Neuronal stem cell (in vitro differentiated cells): ENCODE results near the gene HYLS1.

Experiments used
- DNase-seq: peaks from one replicate; pipeline ENCODE4 v3.0.0-alpha.2; 2013; ENCODE audit warnings: low spot score
- H2AFZ ChIP-seq: one replicate; pipeline ENCODE4 v1.6.1; 2013; ENCODE audit warnings: mild to moderate bottlenecking, low read length, inconsistent platforms
- H2AK5ac ChIP-seq: 2 replicates; pipeline ENCODE4 v1.6.1; 2013; ENCODE audit warnings: low read depth, mild to moderate bottlenecking, inconsistent platforms, low read length, moderate library complexity, mixed read lengths
- H2BK120ac ChIP-seq: 2 replicates; pipeline ENCODE4 v1.6.1; 2013; ENCODE audit warnings: low read depth, mild to moderate bottlenecking, inconsistent platforms, low read length, moderate library complexity, mixed read lengths
- H2BK12ac ChIP-seq: one replicate; pipeline ENCODE4 v1.6.1; 2013; ENCODE audit warnings: low read length, inconsistent platforms
- H2BK15ac ChIP-seq: 2 replicates; pipeline ENCODE4 v1.6.1; 2013; ENCODE audit warnings: mild to moderate bottlenecking, low read length, inconsistent platforms, mixed read lengths
- H2BK5ac ChIP-seq: one replicate; pipeline ENCODE4 v1.6.1; 2013; ENCODE audit warnings: inconsistent platforms, mild to moderate bottlenecking, low read length, moderate library complexity
- H3K14ac ChIP-seq: one replicate; pipeline ENCODE4 v1.6.1; 2013; ENCODE audit warnings: low read length, inconsistent platforms
- H3K18ac ChIP-seq: 2 replicates; pipeline ENCODE4 v1.6.1; 2013; ENCODE audit warnings: low read length, inconsistent platforms
- H3K23ac ChIP-seq: 2 replicates; pipeline ENCODE4 v1.6.1; 2013; ENCODE audit warnings: low read depth, mild to moderate bottlenecking, mixed read lengths, low read length, inconsistent platforms; ENCODE audit not compliant: poor library complexity
- H3K27ac ChIP-seq: replicated peaks from 3 replicates; pipeline ENCODE4 v1.5.1; 2013; ENCODE audit warnings: low read length, inconsistent platforms
- H3K27me3 ChIP-seq, 3 experiments: 2 replicates each; pipeline ENCODE4 v1.6.1; 2013; ENCODE audit warnings: low read length in 3 of 3, mild to moderate bottlenecking in 2 of 3, inconsistent platforms in 1 of 3, low read depth in 1 of 3, mixed read lengths in 1 of 3, moderate library complexity in 1 of 3; ENCODE audit not compliant: control insufficient read depth in 3 of 3, insufficient read depth in 3 of 3
- H3K36me3 ChIP-seq, 2 donors: replicated peaks in 1 of 2; 2 replicates each; pipeline ENCODE4 v1.6.1; 2013; ENCODE audit warnings: low read length in 2 of 2; ENCODE audit not compliant: control insufficient read depth in 2 of 2, insufficient read depth in 2 of 2
- H3K4ac ChIP-seq: 2 replicates; pipeline ENCODE4 v1.6.1; 2013; ENCODE audit warnings: inconsistent platforms, mild to moderate bottlenecking, low read length, moderate library complexity
- H3K4me1 ChIP-seq, 2 donors: 1 replicate in 1 of 2; 2 replicates in 1 of 2; pipeline ENCODE4 v1.6.1; 2013; ENCODE audit warnings: low read length in 2 of 2, low read depth in 1 of 2; ENCODE audit not compliant: control insufficient read depth in 2 of 2, insufficient read depth in 1 of 2
- H3K4me2 ChIP-seq: one replicate; pipeline ENCODE4 v1.6.1; 2013; ENCODE audit warnings: mild to moderate bottlenecking, low read length, inconsistent platforms; ENCODE audit not compliant: insufficient read depth, poor library complexity, severe bottlenecking
- H3K4me3 ChIP-seq, 2 donors: 2 replicates each; pipeline ENCODE4 v1.5.1; 2013; ENCODE audit warnings: low read length in 2 of 2, mild to moderate bottlenecking in 2 of 2, inconsistent platforms in 1 of 2, moderate library complexity in 1 of 2
- H3K79me1 ChIP-seq: one replicate; pipeline ENCODE4 v1.6.1; 2013; ENCODE audit warnings: low read depth, mild to moderate bottlenecking, inconsistent platforms, low read length, moderate library complexity
- H3K9ac ChIP-seq: one replicate; pipeline ENCODE4 v1.6.1; 2013; ENCODE audit warnings: mild to moderate bottlenecking, low read depth, low read length, inconsistent platforms; ENCODE audit not compliant: poor library complexity
- H3K9me3 ChIP-seq, 2 donors: replicated peaks in 1 of 2; 2 replicates each; pipeline versions ENCODE3 to v1.6.1; 2013; ENCODE audit warnings: low read length in 2 of 2, mild to moderate bottlenecking in 2 of 2, inconsistent platforms in 1 of 2, low read depth in 1 of 2, mixed read lengths in 1 of 2, moderate library complexity in 1 of 2; ENCODE audit not compliant: control insufficient read depth in 2 of 2, insufficient read depth in 1 of 2
- H4K8ac ChIP-seq: one replicate; pipeline ENCODE4 v1.6.1; 2013; ENCODE audit warnings: low read depth, mild to moderate bottlenecking, inconsistent platforms, low read length, moderate library complexity
- H4K91ac ChIP-seq: one replicate; pipeline ENCODE4 v1.6.1; 2013; ENCODE audit warnings: low read length, low read depth, mild to moderate bottlenecking, inconsistent platforms; ENCODE audit not compliant: poor library complexity
- WGBS, 2 donors: extraction: QIAGEN DNeasy Blood & Tissue Kit; methylation state at CpG; one replicate each; pipeline ENCODE4 v1.1.7; 2013; ENCODE audit warnings: missing lambda C conversion rate in 2 of 2, mixed read lengths in 1 of 2; ENCODE audit not compliant: insufficient read length in 2 of 2, insufficient replicate concordance in 1 of 2; ENCODE audit errors: extremely low coverage in 2 of 2; 5-methylcytosine and 5-hydroxymethylcytosine counted together

The HYLS1 gene

GRCh38 chr11:125941267-125941618 is 53.8 kb downstream of the HYLS1 start:
- Histone ChIP-seq H2BK120ac (no peak overlapping the region), H2BK5ac (no peak overlapping the region), H3K14ac (no peak overlapping the region), H3K79me1 (no peaks in the 10 kb centered on the region), H3K36me3 (no peaks in the 10 kb centered on the region), H3K4me1 (peaks cover 3 to 13% of the 10 kb centered on the region in 2 donors), H3K9ac (no peak overlapping the region), H3K18ac (peak overlapping the region; percentile 40), H3K27ac (no peak overlapping the region), H3K23ac (no peak overlapping the region), H2AK5ac (no peak overlapping the region), H3K4ac (no peak overlapping the region), H3K27me3 (peaks cover 0 to 4% (median 0%) of the 10 kb centered on the region in 3 experiments), H2AFZ (peak overlapping the region; percentile 53), H4K8ac (no peak overlapping the region), H2BK15ac (peak overlapping the region; percentile 6), H3K9me3 (no peaks in the 10 kb centered on the region), H4K91ac (no peak overlapping the region), H3K4me3 (no peak overlapping the region), H3K4me2 (no peak overlapping the region), H2BK12ac (no peak overlapping the region)
- no peak for DNase-seq
- no CpG with 5 or more reads among the region's 4 CpGs for WGBS, 2 donors

GRCh38 chr11:125941619-125942611 is 54.4 kb downstream of the HYLS1 start:
- no peak overlapping the region for H3K18ac ChIP-seq
- peaks cover 0 to 4% (median 0%) of the 10 kb centered on the region in 3 experiments for H3K27me3 ChIP-seq
- no peak overlapping the region for H3K14ac ChIP-seq
- H3K4me1 ChIP-seq: peaks cover 3 to 13% of the 10 kb centered on the region in 2 donors
- no peak overlapping the region for H3K23ac ChIP-seq
- peak; percentile 32 for DNase-seq
- no peak overlapping the region for H2BK5ac ChIP-seq
- no peak overlapping the region for H3K4me3 ChIP-seq
- no peak overlapping the region for H3K4me2 ChIP-seq
- WGBS, 2 donors: no CpG with 5 or more reads among the region's 20 CpGs
- peak overlapping the region; percentile 53 for H2AFZ ChIP-seq
- H3K9me3 ChIP-seq: no peaks in the 10 kb centered on the region
- H3K79me1 ChIP-seq: no peaks in the 10 kb centered on the region
- no peak overlapping the region for H2AK5ac ChIP-seq
- no peak overlapping the region for H2BK12ac ChIP-seq
- no peak overlapping the region for H2BK120ac ChIP-seq
- no peaks in the 10 kb centered on the region for H3K36me3 ChIP-seq
- no peak overlapping the region for H3K4ac ChIP-seq
- no peak overlapping the region for H4K91ac ChIP-seq
- no peak overlapping the region for H3K9ac ChIP-seq
- H2BK15ac ChIP-seq: peak overlapping the region; percentile 6
- no peak overlapping the region for H4K8ac ChIP-seq
- H3K27ac ChIP-seq: no peak overlapping the region

DNA sequence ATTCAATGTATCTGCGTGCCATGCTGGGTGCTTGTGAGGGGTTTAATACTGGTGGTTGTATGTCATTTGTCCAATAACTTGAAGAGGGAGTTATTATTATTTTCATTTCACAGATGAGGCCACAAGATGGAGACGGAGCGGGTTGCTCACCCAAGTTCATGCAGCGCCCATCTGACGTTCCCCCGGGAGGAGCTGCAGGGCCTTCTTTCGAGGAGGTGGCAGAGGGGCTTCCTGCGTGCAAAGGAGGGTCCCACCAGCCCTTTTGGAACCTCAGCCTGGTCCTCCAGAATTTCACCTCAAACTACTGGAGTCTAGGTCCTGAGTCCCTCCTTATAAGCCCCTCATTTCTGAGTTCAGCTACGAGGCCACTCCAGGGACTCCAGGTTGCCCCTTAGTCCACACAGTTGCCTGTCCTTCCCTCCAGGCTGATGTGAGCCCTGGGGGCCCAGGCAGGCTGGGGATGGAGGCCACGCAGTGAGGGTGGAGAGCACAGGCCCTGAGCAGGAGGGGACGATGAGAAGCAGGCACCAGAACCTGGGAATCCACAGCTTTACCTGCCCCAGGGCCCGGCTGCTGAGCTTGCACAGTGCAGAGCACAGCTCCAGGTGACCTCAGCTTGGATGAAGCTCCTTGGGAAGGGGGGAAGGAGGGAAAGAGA is 55.4 kb downstream of the HYLS1 start:
- no peak overlapping the region for H2BK120ac ChIP-seq
- H2BK15ac ChIP-seq: no peak overlapping the region
- H3K79me1 ChIP-seq: no peaks in the 10 kb centered on the region
- no peaks in the 10 kb centered on the region for H3K36me3 ChIP-seq
- peak overlapping the region; percentile 22 for H2AK5ac ChIP-seq
- H3K18ac ChIP-seq: peak overlapping the region; percentile 30
- H4K8ac ChIP-seq: no peak overlapping the region
- no peak overlapping the region for H2AFZ ChIP-seq
- H3K27ac ChIP-seq: no peak overlapping the region
- peak overlapping the region; percentile 91 for H2BK12ac ChIP-seq
- H4K91ac ChIP-seq: no peak overlapping the region
- H2BK5ac ChIP-seq: no peak overlapping the region
- DNase-seq: no peak
- H3K9me3 ChIP-seq: no peaks in the 10 kb centered on the region
- H3K9ac ChIP-seq: no peak overlapping the region
- peaks cover 0 to 4% (median 0%) of the 10 kb centered on the region in 3 experiments for H3K27me3 ChIP-seq
- H3K4ac ChIP-seq: no peak overlapping the region
- no CpG with 5 or more reads among the region's 12 CpGs for WGBS, 2 donors
- no peak overlapping the region for H3K14ac ChIP-seq
- peaks cover 3 to 13% of the 10 kb centered on the region in 2 donors for H3K4me1 ChIP-seq
- H3K23ac ChIP-seq: peak overlapping the region; percentile 13
- no peak overlapping the region for H3K4me3 ChIP-seq
- no peak overlapping the region for H3K4me2 ChIP-seq
